Fibroblast of skin of scalp (primary cell): ENCODE data around the gene UNC13C.

Experiments
- DNase-seq: peaks from one replicate; pipeline ENCODE4 v3.0.0-alpha.2; 2013

Gene UNC13C

DNA sequence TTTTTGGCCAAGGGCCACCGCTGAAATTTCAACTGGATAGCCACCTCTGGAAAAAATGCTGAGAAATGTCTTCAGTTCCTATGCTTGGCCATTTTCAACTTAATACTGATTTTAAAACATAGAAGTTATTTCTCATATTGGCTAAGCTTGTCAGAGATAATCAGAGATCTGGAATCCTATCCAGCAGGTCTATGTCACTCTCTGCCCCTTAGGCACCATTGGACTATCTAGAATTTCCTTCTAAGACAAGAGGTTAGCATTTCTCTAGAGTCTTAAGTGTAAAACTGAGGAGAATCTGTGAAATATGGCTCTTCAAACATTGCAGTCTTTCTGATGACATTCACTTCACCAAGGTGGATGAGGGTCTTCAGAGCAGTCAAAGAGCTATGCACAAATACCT, 597.3 kb downstream of the UNC13C start:
- no peak for DNase-seq

GRCh38 chr15:54576298-54576935, 598.2 kb downstream of the UNC13C start:
- no peak for DNase-seq

GRCh38 chr15:54577476-54578250, 599.4 kb downstream of the UNC13C start:
- DNase-seq: no peak

- DNase-seq: no peak
These were observed 601.6 kb downstream of the UNC13C start for GRCh38 chr15:54579855-54580254.

DNA sequence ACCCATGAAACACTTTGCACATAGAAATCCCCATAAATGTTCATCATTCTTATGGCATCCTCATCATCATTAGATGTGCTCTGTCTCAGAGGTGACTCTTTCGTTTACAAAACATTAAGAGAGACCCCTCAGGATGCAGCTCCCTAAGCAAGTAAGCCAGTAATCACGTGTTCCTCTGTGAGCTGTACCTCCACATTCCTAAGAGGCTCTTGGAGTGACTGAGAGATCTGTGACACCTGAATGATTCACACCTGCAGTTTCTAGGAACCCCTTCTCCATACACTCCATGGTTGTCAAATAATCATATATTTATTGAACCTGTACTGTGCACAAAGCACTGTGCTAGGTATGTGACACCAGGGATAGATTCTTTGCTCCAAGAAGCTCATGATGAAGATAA, 602.4 kb downstream of the UNC13C start:
- DNase-seq: no peak

DNA sequence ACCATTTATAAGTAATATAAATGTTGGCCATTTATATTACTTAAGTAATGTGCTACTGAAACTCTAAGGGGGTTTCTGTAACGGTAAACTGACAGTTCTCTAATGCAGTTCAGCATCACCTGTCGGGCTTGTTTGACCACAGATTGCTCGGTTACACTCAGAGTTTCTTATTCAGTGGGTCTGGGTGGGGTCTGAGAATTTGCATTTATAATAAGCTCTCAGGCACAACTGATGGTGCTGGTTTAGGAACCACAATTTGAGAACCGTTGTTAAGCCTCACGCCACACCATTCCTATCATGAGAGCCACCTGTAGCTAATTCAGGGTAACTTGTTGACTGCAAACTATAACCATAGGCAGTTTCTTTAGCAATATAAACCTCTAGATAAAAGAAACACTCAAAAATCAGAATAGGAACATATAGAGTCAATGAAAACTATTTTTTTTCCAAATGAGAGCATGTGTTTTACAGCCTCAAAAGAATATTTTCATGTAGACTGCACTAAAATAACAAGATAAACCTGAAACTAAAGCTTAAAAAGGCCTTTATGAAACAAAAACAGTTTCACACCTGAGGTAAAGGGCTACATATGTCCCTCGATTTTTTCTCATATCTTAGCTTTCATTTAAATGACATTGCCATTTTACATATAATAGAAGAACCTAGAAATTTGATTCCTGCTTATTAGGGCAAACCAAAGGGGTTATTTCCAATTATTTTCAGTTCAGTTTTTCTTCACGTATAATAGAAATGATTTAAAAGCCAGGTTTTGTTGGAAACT, 604.8 kb downstream of the UNC13C start:
- DNase-seq: no peak

- DNase-seq: no peak
These were observed 606.8 kb downstream of the UNC13C start for GRCh38 chr15:54585063-54585462.

DNA sequence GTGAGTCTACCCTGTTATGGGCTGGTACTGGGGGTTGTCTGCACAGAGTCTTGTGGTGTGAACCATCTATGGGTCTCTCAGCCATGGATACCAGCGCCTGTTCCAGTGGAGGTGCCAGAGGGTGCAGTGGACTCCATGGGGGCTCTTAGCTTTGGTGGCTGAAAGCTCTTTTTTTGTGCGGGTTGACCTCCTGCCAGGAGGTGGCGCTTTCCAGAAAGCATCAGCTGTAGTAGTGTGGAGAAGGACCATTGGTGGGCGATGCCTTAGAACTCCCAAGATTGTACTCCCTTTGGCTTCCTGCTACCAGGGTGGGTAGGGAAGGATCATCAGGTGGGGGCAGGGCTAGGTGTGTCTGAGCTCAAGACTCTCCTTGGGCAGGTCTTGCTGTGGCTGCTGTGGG, 615.9 kb downstream of the UNC13C start:
- no peak for DNase-seq

GRCh38 chr15:54599386-54599785, 621.1 kb downstream of the UNC13C start:
- no peak for DNase-seq

GRCh38 chr15:54605043-54605442, 626.8 kb downstream of the UNC13C start:
- no peak for DNase-seq

GRCh38 chr15:54605556-54605955, 627.3 kb downstream of the UNC13C start:
- DNase-seq: no peak

- no peak for DNase-seq
These were observed 630.9 kb downstream of the UNC13C start for GRCh38 chr15:54608876-54609835.

DNA sequence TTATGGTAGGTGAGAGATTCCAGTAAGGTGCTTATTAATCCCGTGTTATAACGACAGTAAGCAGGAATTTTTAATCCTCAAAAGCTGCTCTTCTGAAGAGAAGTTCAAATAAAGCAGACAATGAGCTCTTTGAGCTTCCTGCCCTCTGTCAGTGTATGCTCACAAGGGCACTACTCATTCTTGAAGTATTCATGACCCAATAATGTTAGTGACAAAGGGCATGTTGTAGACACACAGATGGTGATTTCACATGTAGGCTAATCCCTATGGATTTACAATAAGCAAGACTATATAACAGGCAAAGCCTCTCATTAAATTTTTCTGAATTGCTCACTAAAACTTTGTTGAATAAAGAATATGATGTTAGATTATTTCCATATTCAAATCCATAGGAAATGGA, 639.9 kb downstream of the UNC13C start:
- DNase-seq: no peak

GRCh38 chr15:54619180-54619579, 640.9 kb downstream of the UNC13C start:
- no peak for DNase-seq

GRCh38 chr15:54620916-54621315, 642.7 kb downstream of the UNC13C start:
- no peak for DNase-seq

- DNase-seq: no peak
These were observed 657.9 kb downstream of the UNC13C start for GRCh38 chr15:54636147-54636546.

DNA sequence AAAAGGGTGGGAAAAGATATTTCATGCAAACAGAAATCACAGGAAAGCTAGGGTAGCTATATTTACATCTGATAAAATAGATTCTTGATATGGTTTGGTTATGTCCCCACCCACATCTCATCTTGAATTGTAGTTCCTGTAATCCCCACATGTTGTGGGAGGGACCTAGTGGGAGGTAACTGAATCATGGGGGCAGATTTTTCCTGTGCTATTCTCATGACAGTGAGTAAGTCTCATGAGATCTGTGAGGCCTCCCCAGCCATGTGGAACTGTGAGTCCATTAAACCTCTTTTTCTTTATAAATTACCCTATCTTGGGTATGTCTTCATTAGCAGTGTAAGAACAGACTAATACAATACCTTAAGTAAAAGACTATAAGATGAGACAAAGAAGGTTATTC, 660.4 kb downstream of the UNC13C start:
- no peak for DNase-seq

GRCh38 chr15:54640873-54641272, 662.6 kb downstream of the UNC13C start:
- DNase-seq: no peak

- DNase-seq: no peak
These were observed 666.6 kb downstream of the UNC13C start for GRCh38 chr15:54644796-54645195.

GRCh38 chr15:54659646-54660045, 681.4 kb downstream of the UNC13C start:
- DNase-seq: no peak

GRCh38 chr15:54660356-54660755, 682.1 kb downstream of the UNC13C start:
- no peak for DNase-seq

- no peak for DNase-seq
These were observed 697.0 kb downstream of the UNC13C start for GRCh38 chr15:54675241-54675640.
